H1 (cell line): ENCODE data around the gene ZNF536. TPM values are rescaled to one million over a fixed set of nuclear protein-coding genes. Genes with fewer than 3 reads are reported as not detected.

Source experiments
- CTCF ChIA-PET: fragments of 300-600 bp; sonication (Branson Sonifier 250); formaldehyde crosslinking; loops from one replicate; lab custom pipeline; 2021; ENCODE audit not compliant: partially characterized antibody; lab: Charles Lee
- POLR2A ChIA-PET: fragments of 300-600 bp; sonication (Branson Sonifier 250); formaldehyde crosslinking; loops from one replicate; lab custom pipeline; 2021; ENCODE audit warnings: inconsistent platforms; ENCODE audit not compliant: partially characterized antibody; lab: Charles Lee
- DNase-seq, 2 experiments: peaks; one replicate each; pipeline versions ENCODE4 v3.0.0 to v3.0.0-alpha.2; 2010 to 2022; ENCODE audit warnings: low spot score in 2 of 2, low read depth in 1 of 2, mixed read lengths in 1 of 2
- FAIRE-seq: peaks from 2 replicates; lab custom pipeline; 2011; peaks lifted over from hg19 to GRCh38; lab: Jason Lieb, UNC
- H2AFZ ChIP-seq: 2 replicates; pipeline ENCODE4 v1.8.1; 2012; ENCODE audit warnings: low read length, inconsistent platforms
- H2AK5ac ChIP-seq: 2 replicates; pipeline ENCODE4 v1.6.1; 2013; ENCODE audit warnings: low read depth, low read length
- H2BK120ac ChIP-seq: replicated peaks from 2 replicates; pipeline ENCODE3; 2013; ENCODE audit warnings: low read depth, low read length, inconsistent platforms
- H2BK12ac ChIP-seq: 2 replicates; pipeline ENCODE4 v1.6.1; 2013; ENCODE audit warnings: low read depth, low read length
- H2BK15ac ChIP-seq: 2 replicates; pipeline ENCODE4 v1.6.1; 2013; ENCODE audit warnings: low read length
- H2BK20ac ChIP-seq: 2 replicates; pipeline ENCODE4 v1.6.1; 2013; ENCODE audit warnings: low read length
- H2BK5ac ChIP-seq: 2 replicates; pipeline ENCODE4 v1.6.1; 2013; ENCODE audit warnings: low read depth, low read length
- H3K14ac ChIP-seq: 2 replicates; pipeline ENCODE4 v1.6.1; 2013; ENCODE audit warnings: inconsistent platforms; ENCODE audit not compliant: insufficient read length
- H3K18ac ChIP-seq: 2 replicates; pipeline ENCODE4 v1.6.1; 2013; ENCODE audit warnings: low read length; ENCODE audit errors: extremely low read depth
- H3K23ac ChIP-seq: 2 replicates; pipeline ENCODE4 v1.6.1; 2013; ENCODE audit warnings: inconsistent platforms; ENCODE audit not compliant: insufficient read length
- H3K23me2 ChIP-seq: 2 replicates; pipeline ENCODE4 v1.6.1; 2013; ENCODE audit warnings: low read depth, low read length
- H3K27ac ChIP-seq: 2 replicates; pipeline ENCODE4 v1.6.1; 2011; ENCODE audit warnings: low read depth, low read length, inconsistent platforms
- H3K27me3 ChIP-seq, 4 experiments: replicated peaks in 1 of 4; 1 replicate in 1 of 4; 2 replicates in 3 of 4; pipeline versions ENCODE4 v1.6.1 to v1.8.1; 2011 to 2013; ENCODE audit warnings: low read length in 3 of 4, mild to moderate bottlenecking in 3 of 4, inconsistent platforms in 2 of 4, mixed read lengths in 2 of 4, moderate library complexity in 1 of 4; ENCODE audit not compliant: control insufficient read depth in 3 of 4, insufficient read depth in 3 of 4; ENCODE audit errors: extremely low read depth in 1 of 4
- H3K36me3 ChIP-seq, 4 experiments: 2 replicates each; pipeline versions ENCODE4 v1.6.1 to v1.8.1; 2011 to 2013; ENCODE audit warnings: mild to moderate bottlenecking in 4 of 4, low read length in 3 of 4, moderate library complexity in 2 of 4, control low read depth in 1 of 4, inconsistent platforms in 1 of 4; ENCODE audit not compliant: insufficient read depth in 4 of 4, control insufficient read depth in 2 of 4
- H3K4ac ChIP-seq: replicated peaks from 2 replicates; pipeline ENCODE3; 2013; ENCODE audit warnings: low read length, low read depth, mixed read lengths, inconsistent platforms; ENCODE audit not compliant: insufficient read length
- H3K4me1 ChIP-seq, 4 experiments: replicated peaks in 1 of 4; 1 replicate in 1 of 4; 2 replicates in 3 of 4; pipeline versions ENCODE4 v1.6.1 to v1.8.1; 2011 to 2013; ENCODE audit warnings: low read length in 3 of 4, inconsistent platforms in 2 of 4, mixed read lengths in 1 of 4; ENCODE audit not compliant: insufficient read depth in 4 of 4, control insufficient read depth in 3 of 4
- H3K4me2 ChIP-seq, 2 experiments: 2 replicates each; pipeline versions ENCODE4 v1.6.1 to v1.8.1; 2011 to 2013; ENCODE audit warnings: low read depth in 2 of 2, low read length in 2 of 2, control low read depth in 1 of 2, inconsistent platforms in 1 of 2, mild to moderate bottlenecking in 1 of 2; ENCODE audit not compliant: insufficient read depth in 1 of 2
- H3K4me3 ChIP-seq, 4 experiments: fragments of 200-600, 300-600 bp in 1 of 4; sonication (generic), shearing (Covaris generic), sonication (Bioruptor Twin) in 1 of 4; 2 replicates each; pipeline versions ENCODE4 v1.5.1 to v1.8.1; 2011 to 2016; ENCODE audit warnings: low read length in 4 of 4, low read depth in 3 of 4, control low read depth in 2 of 4, inconsistent platforms in 2 of 4, mild to moderate bottlenecking in 2 of 4, mixed read lengths in 1 of 4, moderate library complexity in 1 of 4; ENCODE audit not compliant: insufficient read depth in 2 of 4; ENCODE audit errors: extremely low read depth in 1 of 4
- H3K56ac ChIP-seq: replicated peaks from 2 replicates; pipeline ENCODE3; 2013; ENCODE audit warnings: low read depth, mild to moderate bottlenecking, mixed read lengths, low read length, inconsistent platforms; ENCODE audit not compliant: insufficient read length
- H3K79me1 ChIP-seq: 2 replicates; pipeline ENCODE4 v1.6.1; 2013; ENCODE audit warnings: low read depth, low read length, control low read depth
- H3K79me2 ChIP-seq, 2 experiments: 2 replicates each; pipeline versions ENCODE4 v1.6.1 to v1.8.1; 2012 to 2013; ENCODE audit warnings: low read length in 2 of 2, mild to moderate bottlenecking in 2 of 2, inconsistent platforms in 1 of 2; ENCODE audit not compliant: insufficient read depth in 2 of 2, control insufficient read depth in 1 of 2
- H3K9ac ChIP-seq, 4 experiments: replicated peaks in 1 of 4; 1 replicate in 1 of 4; 2 replicates in 3 of 4; pipeline versions ENCODE4 v1.6.1 to v1.8.1; 2011 to 2013; ENCODE audit warnings: low read depth in 3 of 4, low read length in 3 of 4, control low read depth in 2 of 4, mild to moderate bottlenecking in 2 of 4, moderate library complexity in 2 of 4, inconsistent platforms in 1 of 4; ENCODE audit errors: extremely low read depth in 1 of 4
- H3K9me3 ChIP-seq, 2 experiments: 2 replicates each; pipeline versions ENCODE4 v1.6.1 to v1.8.1; 2012 to 2013; ENCODE audit warnings: mild to moderate bottlenecking in 2 of 2, moderate library complexity in 2 of 2, control low read depth in 1 of 2, inconsistent platforms in 1 of 2, low read depth in 1 of 2, low read length in 1 of 2, mixed read lengths in 1 of 2; ENCODE audit not compliant: insufficient read depth in 2 of 2
- H4K20me1 ChIP-seq, 2 experiments: replicated peaks in 1 of 2; 2 replicates each; pipeline versions ENCODE3 to v1.8.1; 2011 to 2013; ENCODE audit warnings: inconsistent platforms in 2 of 2, low read length in 2 of 2, mild to moderate bottlenecking in 1 of 2; ENCODE audit not compliant: insufficient read depth in 2 of 2, control insufficient read depth in 1 of 2
- H4K5ac ChIP-seq: 2 replicates; pipeline ENCODE4 v1.6.1; 2013; ENCODE audit warnings: low read length, low read depth, mixed read lengths, inconsistent platforms; ENCODE audit not compliant: insufficient read length
- H4K8ac ChIP-seq: 2 replicates; pipeline ENCODE4 v1.8.0; 2013; ENCODE audit warnings: mild to moderate bottlenecking, moderate library complexity, low read length, inconsistent platforms; ENCODE audit not compliant: insufficient read depth; ENCODE audit errors: extremely low read depth
- H4K91ac ChIP-seq: replicated peaks from 2 replicates; pipeline ENCODE3; 2013; ENCODE audit warnings: low read length, mixed read lengths, inconsistent platforms; ENCODE audit not compliant: insufficient read length
- BCL11A ChIP-seq, 2 experiments: IDR thresholded peaks; one replicate each; pipeline ENCODE4 v1.6.1; 2011; ENCODE audit warnings: low read depth in 2 of 2, low read length in 2 of 2, mild to moderate bottlenecking in 2 of 2
- CBX5 ChIP-seq: fragments of 300-800, 300-1000 bp; sonication (generic); IDR thresholded peaks from 2 replicates; pipeline ENCODE4 v1.7.1; 2016; ENCODE audit warnings: antibody characterized with exemption, low read length, low read depth
- CHD1 ChIP-seq: IDR thresholded peaks from 2 replicates; pipeline ENCODE4 v1.6.1; 2012; ENCODE audit warnings: low read depth, low read length, improper control_type of control experiment
- GABPA ChIP-seq: IDR thresholded peaks from 2 replicates; pipeline ENCODE4 v1.6.1; 2011; ENCODE audit warnings: mild to moderate bottlenecking, low read length, moderate library complexity, borderline replicate concordance; ENCODE audit not compliant: insufficient read depth
- KDM1A ChIP-seq: fragments of 200-600, 300-600 bp; sonication (generic); IDR thresholded peaks from 2 replicates; pipeline ENCODE4 v1.7.1; 2016; ENCODE audit warnings: mild to moderate bottlenecking, low read length, borderline replicate concordance
- KDM4A ChIP-seq: IDR thresholded peaks from one replicate; pipeline ENCODE4 v1.7.1; 2012; ENCODE audit warnings: low read depth, mild to moderate bottlenecking, moderate library complexity, low read length, inconsistent platforms; ENCODE audit not compliant: severe bottlenecking
- NRF1 ChIP-seq: IDR thresholded peaks from 2 replicates; pipeline ENCODE4 v1.6.1; 2011; ENCODE audit warnings: mild to moderate bottlenecking, low read depth, low read length, improper control_type of control experiment
- PHF8 ChIP-seq: fragments of 200-600 bp; sonication (generic); conservative IDR thresholded peaks from 2 replicates; pipeline ENCODE4 v1.7.1; 2012; ENCODE audit warnings: low read depth, mild to moderate bottlenecking, inconsistent platforms, low read length, moderate library complexity
- SP1 ChIP-seq: IDR thresholded peaks from 2 replicates; pipeline ENCODE4 v1.6.1; 2011; ENCODE audit warnings: low read depth, low read length
- TCF12 ChIP-seq: IDR thresholded peaks from 2 replicates; pipeline ENCODE4 v1.6.1; 2011; ENCODE audit warnings: low read depth, mild to moderate bottlenecking, low read length
- WGBS, 2 experiments: shearing (Covaris generic) in 1 of 2; methylation state at CpG; one replicate each; pipeline versions ENCODE4 v1.1.6 to v1.1.7; 2013 to 2015; ENCODE audit warnings: low lambda C conversion rate in 2 of 2, mixed read lengths in 2 of 2, inconsistent platforms in 1 of 2, low coverage in 1 of 2, missing lambda C conversion rate in 1 of 2; ENCODE audit not compliant: insufficient replicate concordance in 2 of 2, insufficient coverage in 1 of 2, insufficient read length in 1 of 2; ENCODE audit errors: extremely low coverage in 1 of 2, missing lambda C conversion rate in 1 of 2; 5-methylcytosine and 5-hydroxymethylcytosine counted together
- polyA plus RNA-seq, 7 experiments: library from polyadenylated mRNA; depleted of rRNA in 3 of 7; stranded (reverse) in 5 of 7; unstranded in 2 of 7; fragments of >200 nt in 5 of 7; fragments of 200-250 nt in 2 of 7; gene quantifications; 1 replicate in 5 of 7; 2 replicates in 1 of 7; 4 replicates in 1 of 7; pipeline versions ENCODE4 v1.2.1 to v1.2.3, GENCODE V29; 2011 to 2013; ENCODE audit warnings: missing spikeins in 2 of 7, mixed read lengths in 2 of 7
- total RNA-seq: library from RNA; stranded (reverse); fragmentation: NEBNext Ultra II Directional; extraction: Animal tissue kit (Norgen Biotek cat#: 25700); gene quantifications from 2 replicates; pipeline ENCODE4 v1.2.1, GENCODE V29; 2021

Gene ZNF536
- total and polyA plus RNA-seq, 2 of the 8 experiments (the other 6 are each of a cell fraction or from before 2014, with no cell fraction given) = 0.09 to 0.11 TPM

DNA sequence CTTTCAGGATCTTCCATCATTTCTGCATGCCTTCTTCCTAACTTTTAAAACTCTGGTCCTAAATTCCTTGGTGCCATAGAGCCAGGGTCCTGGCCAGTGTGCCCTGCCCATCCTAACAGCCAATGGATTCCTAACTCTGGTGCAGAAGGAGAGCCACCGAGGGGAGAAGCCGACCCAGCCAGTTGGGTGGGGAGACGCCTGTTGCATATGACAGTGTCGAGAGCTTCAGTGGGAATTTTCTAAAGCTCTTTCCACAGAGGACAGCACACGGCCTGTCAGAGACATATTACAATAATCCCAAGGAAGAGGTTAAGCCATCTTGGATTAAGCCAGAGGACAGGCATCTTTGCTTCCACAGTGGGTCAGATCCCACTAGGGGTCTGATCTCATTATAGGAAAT is 180.4 kb downstream of the ZNF536 start:
- H3K18ac ChIP-seq = no peak overlapping the region
- no peak overlapping the region for H2BK15ac ChIP-seq
- H3K4me3 ChIP-seq = no peak overlapping the region
- H4K5ac ChIP-seq = no peak overlapping the region
- DNase-seq (no peak), FAIRE-seq (no peak)
- H3K4ac ChIP-seq = no peak overlapping the region
- no peaks in the 10 kb centered on the region for H4K20me1 ChIP-seq
- POLR2A ChIA-PET = no interaction called here
- no peak overlapping the region for H2BK120ac ChIP-seq
- H3K9me3 ChIP-seq = peaks cover 0 to 4% of the 10 kb centered on the region in 2 experiments; a peak in 1 of 4 replicates
- H2AFZ ChIP-seq = no peak overlapping the region
- 93% methylated on average over 5 of the region's 5 CpGs; no CpG with 5 or more reads in 1 of the 2 experiments for WGBS, 2 experiments
- H3K36me3 ChIP-seq = no peaks in the 10 kb centered on the region
- H3K56ac ChIP-seq = no peak overlapping the region
- no peaks in the 10 kb centered on the region for H3K27me3 ChIP-seq
- no peak overlapping the region for H3K27ac ChIP-seq
- no peaks in the 10 kb centered on the region for H3K23me2 ChIP-seq
- H3K79me2 ChIP-seq = no peaks in the 10 kb centered on the region
- TF ChIP-seq GABPA = no peak
- TF ChIP-seq TCF12 = no peak
- TF ChIP-seq KDM4A = no peak
- no peak for TF ChIP-seq SP1
- TF ChIP-seq NRF1 = no peak
- no peak for TF ChIP-seq KDM1A
- no peak for TF ChIP-seq PHF8
- TF ChIP-seq CBX5 = no peak
- no peak for TF ChIP-seq BCL11A (IDR thresholded peaks at IDR 0.05; ENCODE audit: low read depth in 2 of 2, low read length in 2 of 2)
- no peak for TF ChIP-seq CHD1
- H3K23ac ChIP-seq = no peak overlapping the region
- no peak overlapping the region for H4K8ac ChIP-seq
- H2BK5ac ChIP-seq = no peak overlapping the region
- no peak overlapping the region for H3K14ac ChIP-seq
- no peak overlapping the region for H3K9ac ChIP-seq
- no peak overlapping the region for H4K91ac ChIP-seq
- H3K79me1 ChIP-seq = no peaks in the 10 kb centered on the region
- H2BK12ac ChIP-seq = no peak overlapping the region
- no peak overlapping the region for H2BK20ac ChIP-seq
- H2AK5ac ChIP-seq = no peak overlapping the region
- CTCF ChIA-PET = no interaction called here
- peaks cover 0 to 16% (median 11%) of the 10 kb centered on the region in 4 experiments; a peak in 5 of 7 replicates for H3K4me1 ChIP-seq
- no peak overlapping the region for H3K4me2 ChIP-seq
